Spleen (tissue), 11 donors: ENCODE measurements around the gene SPTLC1. TPM values are rescaled to one million over a fixed set of nuclear protein-coding genes. Genes with fewer than 3 reads are reported as not detected.
"Not testable (repeated sequence)": the region's sequence is repeated elsewhere in the genome, so short reads cannot be mapped to it uniquely, and the experiment has no call there.

Source experiments
- DNase-seq: peaks from one replicate; pipeline ENCODE4 v3.0.0-alpha.2; 2020
- H3K27ac ChIP-seq, 8 donors: fragments of 200-600 bp; sonication (generic) in 7 of 8; 1 replicate in 4 of 8; 2 replicates in 4 of 8; pipeline versions ENCODE4 v1.5.0 to v1.8.0; 2016 to 2021; ENCODE audit warnings: inconsistent platforms in 4 of 8, mild to moderate bottlenecking in 4 of 8, moderate library complexity in 1 of 8
- H3K27me3 ChIP-seq, 7 donors: fragments of 200-600 bp; sonication (generic) in 6 of 7; replicated peaks in 1 of 7; 1 replicate in 4 of 7; 2 replicates in 3 of 7; pipeline versions ENCODE4 v1.5.0 to v1.8.0; 2016 to 2021; ENCODE audit warnings: inconsistent platforms in 3 of 7, mild to moderate bottlenecking in 1 of 7
- H3K36me3 ChIP-seq, 6 donors: fragments of 200-600 bp; sonication (generic) in 5 of 6; 1 replicate in 4 of 6; 2 replicates in 2 of 6; pipeline versions ENCODE4 v1.5.0 to v1.8.0; 2016 to 2021; ENCODE audit warnings: inconsistent platforms in 2 of 6
- H3K4me1 ChIP-seq, 6 donors: fragments of 200-600 bp; sonication (generic) in 5 of 6; 1 replicate in 3 of 6; 2 replicates in 3 of 6; pipeline versions ENCODE4 v1.5.0 to v1.8.0; 2016 to 2021; ENCODE audit warnings: inconsistent platforms in 3 of 6
- H3K4me3 ChIP-seq, 8 donors: fragments of 200-600 bp; sonication (generic) in 7 of 8; 1 replicate in 4 of 8; 2 replicates in 4 of 8; pipeline versions ENCODE4 v1.5.0 to v1.8.0; 2016 to 2021; ENCODE audit warnings: inconsistent platforms in 4 of 8, mild to moderate bottlenecking in 4 of 8, moderate library complexity in 2 of 8
- H3K9me3 ChIP-seq, 8 donors: fragments of 200-600 bp; sonication (generic) in 7 of 8; 1 replicate in 4 of 8; 2 replicates in 4 of 8; pipeline versions ENCODE4 v1.5.0 to v1.8.0; 2016 to 2021; ENCODE audit warnings: inconsistent platforms in 4 of 8
- POLR2A ChIP-seq, 3 donors: fragments of 450-650 bp; IDR thresholded peaks; one replicate each; pipeline ENCODE4 v1.5.1; 2017; ENCODE audit warnings: antibody characterized with exemption in 3 of 3, mild to moderate bottlenecking in 1 of 3
- POLR2AphosphoS5 ChIP-seq, 3 donors: sonication (generic); formaldehyde crosslinking; IDR thresholded peaks; one replicate each; pipeline ENCODE4 v1.5.1; 2017; ENCODE audit warnings: antibody characterized with exemption in 3 of 3
- WGBS, 5 donors: extraction: QIAGEN DNeasy Blood & Tissue Kit in 3 of 5; methylation state at CpG; one replicate each; pipeline versions ENCODE4 v1.1.5 to v1.1.7; 2013 to 2018; 5-methylcytosine and 5-hydroxymethylcytosine counted together
- intact Hi-C: fragments of 100-400 bp; cut with DNase I; formaldehyde crosslinking; loops from one replicate; pipeline ENCODE4 v1.15.0; 2023; ENCODE audit warnings: low total_unique reads
- polyA plus RNA-seq, 3 donors: library from polyadenylated mRNA; stranded (reverse); fragments of 200-250 nt; gene quantifications; one replicate each; pipeline ENCODE4 v1.2.1, GENCODE V29; 2013
- total RNA-seq, 7 donors: library from RNA; depleted of rRNA in 3 of 7; stranded (reverse); fragments of >200 nt in 3 of 7; fragmentation: NEBNext Ultra II Directional in 4 of 7; extraction: Animal tissue kit (Norgen Biotek cat#: 25700) in 4 of 7; gene quantifications; one replicate each; pipeline versions ENCODE4 v1.1.0 to v1.2.1, GENCODE V29; 2016 to 2021
- TF ChIP-seq, protein P1 (sequence below), 11 experiments: fragments of 200-600 bp in 7 of 11; fragments of 450-650 bp in 4 of 11; sonication (generic) in 4 of 11; IDR thresholded peaks in 8 of 11; conservative IDR thresholded peaks in 3 of 11; 1 replicate in 7 of 11; 2 replicates in 4 of 11; pipeline versions ENCODE4 v1.4.0 to v1.8.0; 2016 to 2021; ENCODE audit warnings: antibody characterized with exemption in 11 of 11, inconsistent platforms in 4 of 11, mild to moderate bottlenecking in 1 of 11
- donor health status: healthy with polysubstance abuse.
- donor health status: DM: no; HTN: no; CAD: no; lungs with moderate emphysema.
- donor health status: DM: no; HTN: no; CAD: no.
- donor health status: Bipolar disorder and iron deficiency.
- donor health status: healthy.
- donor health status: DM: no; HTN: no; CAD: no.
- donor health status: DM: yes; HTN: yes; CAD: no.

The SPTLC1 gene
- total and polyA plus RNA-seq, 10 donors: 15.9 to 75.1 (median 58.4) TPM

- TF ChIP-seq POLR2A (IDR thresholded peaks at IDR 0.05) (no peak), POLR2AphosphoS5 (IDR thresholded peaks at IDR 0.05) (no peak)
- TF ChIP-seq, protein P1, sequence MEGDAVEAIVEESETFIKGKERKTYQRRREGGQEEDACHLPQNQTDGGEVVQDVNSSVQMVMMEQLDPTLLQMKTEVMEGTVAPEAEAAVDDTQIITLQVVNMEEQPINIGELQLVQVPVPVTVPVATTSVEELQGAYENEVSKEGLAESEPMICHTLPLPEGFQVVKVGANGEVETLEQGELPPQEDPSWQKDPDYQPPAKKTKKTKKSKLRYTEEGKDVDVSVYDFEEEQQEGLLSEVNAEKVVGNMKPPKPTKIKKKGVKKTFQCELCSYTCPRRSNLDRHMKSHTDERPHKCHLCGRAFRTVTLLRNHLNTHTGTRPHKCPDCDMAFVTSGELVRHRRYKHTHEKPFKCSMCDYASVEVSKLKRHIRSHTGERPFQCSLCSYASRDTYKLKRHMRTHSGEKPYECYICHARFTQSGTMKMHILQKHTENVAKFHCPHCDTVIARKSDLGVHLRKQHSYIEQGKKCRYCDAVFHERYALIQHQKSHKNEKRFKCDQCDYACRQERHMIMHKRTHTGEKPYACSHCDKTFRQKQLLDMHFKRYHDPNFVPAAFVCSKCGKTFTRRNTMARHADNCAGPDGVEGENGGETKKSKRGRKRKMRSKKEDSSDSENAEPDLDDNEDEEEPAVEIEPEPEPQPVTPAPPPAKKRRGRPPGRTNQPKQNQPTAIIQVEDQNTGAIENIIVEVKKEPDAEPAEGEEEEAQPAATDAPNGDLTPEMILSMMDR (IDR thresholded peaks at IDR 0.05 in 8 of 11, conservative IDR thresholded peaks at IDR 0.05 in 3 of 11): peak in 1 of 11 experiments; percentile 7
- Histone ChIP-seq H3K36me3 (no peaks in the 10 kb centered on the region), H3K9me3 (no peaks in the 10 kb centered on the region), H3K27ac (no peak overlapping the region), H3K4me3 (peak overlapping the region in 6 of 8 donors; percentile 17 to 62 (median 26)), H3K4me1 (peaks cover 6 to 30% (median 21%) of the 10 kb centered on the region in 6 donors), H3K27me3 (peaks cover 0 to 51% (median 20%) of the 10 kb centered on the region in 7 donors)
- WGBS, 5 donors: 18 to 34% (median 20%) methylated on average over 32 to 62 of the region's 62 CpGs
- intact Hi-C loops: no loop called here
- DNase-seq: no peak
These were observed 26.2 kb upstream of the SPTLC1 start for GRCh38 chr9:92141144-92142129.

DNA sequence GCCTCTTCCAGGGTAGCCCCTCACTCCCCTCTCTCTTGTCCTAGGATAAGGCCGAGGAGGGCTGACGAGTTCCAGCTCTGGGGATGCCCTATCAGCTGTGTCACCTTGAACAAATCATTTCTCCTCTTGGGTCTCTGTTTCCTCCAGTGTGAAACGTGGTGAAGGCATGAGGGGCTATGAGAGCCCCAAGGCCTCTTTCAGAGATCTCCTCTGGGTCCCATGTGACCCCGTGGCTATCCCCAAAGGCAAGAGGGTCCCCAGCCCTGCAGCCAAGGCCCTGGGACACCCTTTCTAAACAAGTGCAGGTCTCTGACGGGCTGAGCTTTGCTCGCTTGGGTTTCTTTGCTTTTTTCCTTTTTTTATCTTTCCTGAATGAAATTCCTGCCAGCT lies 25.5 kb upstream of the SPTLC1 start:
- H3K4me3 ChIP-seq: peak overlapping the region in 6 of 8 donors; percentile 17 to 62 (median 26)
- DNase-seq: no peak
- intact Hi-C loops: no loop called here
- no peaks in the 10 kb centered on the region for H3K36me3 ChIP-seq
- peaks cover 6 to 25% (median 20%) of the 10 kb centered on the region in 6 donors for H3K4me1 ChIP-seq
- peaks cover 0 to 52% (median 20%) of the 10 kb centered on the region in 7 donors for H3K27me3 ChIP-seq
- WGBS, 5 donors: 1 to 6% (median 5%) methylated on average over 6 of the region's 6 CpGs
- H3K9me3 ChIP-seq: no peaks in the 10 kb centered on the region
- H3K27ac ChIP-seq: no peak overlapping the region
- TF ChIP-seq POLR2AphosphoS5 (IDR thresholded peaks at IDR 0.05) (no peak), POLR2A (IDR thresholded peaks at IDR 0.05) (no peak)
- TF ChIP-seq, protein P1 (IDR thresholded peaks at IDR 0.05 in 8 of 11, conservative IDR thresholded peaks at IDR 0.05 in 3 of 11): no peak

DNA sequence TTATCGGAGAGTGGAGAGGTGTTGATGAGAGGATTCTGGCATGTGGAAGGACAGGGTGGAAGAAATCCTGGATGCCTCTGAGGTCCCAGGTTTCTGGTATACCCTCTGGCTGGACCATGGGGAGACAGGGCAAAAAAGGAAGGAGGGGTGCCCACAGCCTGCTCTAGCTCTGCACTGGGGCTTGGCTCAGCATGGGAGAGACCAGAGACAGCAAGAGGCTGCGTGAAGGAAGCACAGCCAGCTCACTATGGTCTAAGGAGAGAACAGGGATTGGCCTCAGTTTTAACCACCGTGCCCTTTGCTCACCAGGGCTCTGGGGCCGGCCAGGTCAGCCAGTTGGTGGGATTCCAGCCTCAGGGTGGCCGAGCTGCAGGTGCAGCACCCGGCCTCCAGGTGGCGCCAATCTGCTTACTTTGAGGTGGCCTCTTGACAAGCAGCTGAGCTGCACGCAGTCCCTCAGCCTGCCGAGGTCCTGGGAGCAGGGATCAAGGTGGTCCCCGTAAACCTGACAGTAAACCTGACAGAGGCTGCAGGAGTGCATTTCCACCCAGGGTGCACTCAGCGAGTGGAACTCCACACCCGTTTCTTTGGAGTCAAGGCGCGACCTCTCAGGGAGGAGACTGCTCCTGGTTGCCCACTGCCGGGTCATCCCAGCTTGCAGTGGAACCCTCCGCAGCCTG lies 25.0 kb upstream of the SPTLC1 start:
- H3K9me3 ChIP-seq: no peaks in the 10 kb centered on the region
- DNase-seq: peak; percentile 94
- peaks cover 6 to 25% (median 20%) of the 10 kb centered on the region in 6 donors for H3K4me1 ChIP-seq
- intact Hi-C loops: no loop called here
- H3K27ac ChIP-seq: no peak overlapping the region
- H3K36me3 ChIP-seq: no peaks in the 10 kb centered on the region
- peaks cover 0 to 57% (median 20%) of the 10 kb centered on the region in 7 donors for H3K27me3 ChIP-seq
- H3K4me3 ChIP-seq: peak overlapping the region in 5 of 8 donors; percentile 17 to 62 (median 26)
- TF ChIP-seq, protein P1 (IDR thresholded peaks at IDR 0.05 in 8 of 11, conservative IDR thresholded peaks at IDR 0.05 in 3 of 11): peak; percentile 73 to 97 (median 94)
- TF ChIP-seq POLR2A (IDR thresholded peaks at IDR 0.05) (no peak), POLR2AphosphoS5 (IDR thresholded peaks at IDR 0.05) (peak in 2 of 3 donors; percentile 34 to 42)
- 15 to 24% (median 19%) methylated on average over 10 to 16 of the region's 16 CpGs for WGBS, 5 donors

GRCh38 chr9:92138960-92139540 lies 23.8 kb upstream of the SPTLC1 start:
- WGBS, 5 donors: 88 to 97% (median 91%) methylated on average over 5 of the region's 5 CpGs
- not testable (repeated sequence) for H3K27ac ChIP-seq, DNase-seq, H3K36me3 ChIP-seq, H3K9me3 ChIP-seq, H3K4me3 ChIP-seq
- Histone ChIP-seq H3K27me3 (peaks cover 0 to 69% (median 20%) of the 10 kb centered on the region in 7 donors), H3K4me1 (peaks cover 7 to 30% (median 24%) of the 10 kb centered on the region in 6 donors)
- intact Hi-C loops: loop anchor here (10.0 kb wide), 3 partner anchors 146 to 656 kb away; no protein-coding TSS in a partner anchor
